ENCODE results near the gene CNPPD1.

GRCh38 chr2:219219784-219220532, 43.2 kb upstream of the CNPPD1 start:
- TF ChIP-seq TAF1 (IDR thresholded peaks at IDR 0.05; ENCODE audit: low read depth, low read length) (no peak), POLR2A (IDR thresholded peaks at IDR 0.05; ENCODE audit: low read depth, low read length) (no peak)

All from GM12891 (cell line).